ENCODE results near the gene MCM5.

DNA sequence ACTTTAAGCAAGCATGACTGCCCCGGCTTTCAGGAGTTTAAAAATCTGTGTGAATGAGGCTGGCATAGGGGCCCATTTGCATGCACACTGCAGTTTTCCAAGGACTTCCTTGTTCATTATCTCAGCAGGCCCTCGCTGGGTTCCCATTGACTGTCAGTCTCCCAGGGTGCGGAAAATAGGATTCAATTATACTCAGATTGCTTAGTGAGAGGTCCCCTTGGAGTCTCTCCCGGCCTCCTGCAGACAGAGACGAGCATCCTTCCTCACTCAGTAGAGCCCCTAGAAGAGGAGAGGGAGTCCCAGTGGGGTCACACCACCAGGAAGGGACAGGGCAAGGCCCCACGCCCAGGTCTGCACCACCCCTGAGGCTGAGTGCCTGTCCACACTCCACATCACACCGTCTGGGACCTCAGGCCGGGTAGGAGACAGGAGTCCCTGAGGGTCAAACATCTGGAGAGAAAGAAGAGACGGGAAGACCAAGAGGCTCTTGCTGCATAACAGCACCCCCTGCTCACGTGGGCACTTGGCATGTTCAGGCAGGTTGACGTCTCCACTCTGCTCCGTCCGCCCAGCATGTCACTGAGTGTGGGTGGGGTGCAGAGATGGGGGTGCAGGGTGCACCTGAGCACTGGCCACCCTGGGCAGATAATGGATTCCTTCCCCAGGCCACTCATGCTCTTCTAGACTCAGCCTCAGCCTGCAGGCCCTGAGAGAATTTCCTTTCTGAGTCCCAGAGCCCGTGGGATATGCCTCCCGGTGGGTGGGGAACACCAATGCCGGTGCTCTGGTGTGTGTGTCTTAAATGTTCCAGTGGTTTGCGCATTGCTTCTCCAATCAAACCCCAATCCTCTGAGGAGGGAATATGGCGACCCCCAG lies 58.8 kb downstream of the MCM5 start:
- TF ChIP-seq POLR2A (IDR thresholded peaks at IDR 0.05) (no peak), POLR2AphosphoS5 (IDR thresholded peaks at IDR 0.05) (no peak), EP300 (IDR thresholded peaks at IDR 0.05; ENCODE audit: low read depth) (no peak)
- TF ChIP-seq, protein P1, sequence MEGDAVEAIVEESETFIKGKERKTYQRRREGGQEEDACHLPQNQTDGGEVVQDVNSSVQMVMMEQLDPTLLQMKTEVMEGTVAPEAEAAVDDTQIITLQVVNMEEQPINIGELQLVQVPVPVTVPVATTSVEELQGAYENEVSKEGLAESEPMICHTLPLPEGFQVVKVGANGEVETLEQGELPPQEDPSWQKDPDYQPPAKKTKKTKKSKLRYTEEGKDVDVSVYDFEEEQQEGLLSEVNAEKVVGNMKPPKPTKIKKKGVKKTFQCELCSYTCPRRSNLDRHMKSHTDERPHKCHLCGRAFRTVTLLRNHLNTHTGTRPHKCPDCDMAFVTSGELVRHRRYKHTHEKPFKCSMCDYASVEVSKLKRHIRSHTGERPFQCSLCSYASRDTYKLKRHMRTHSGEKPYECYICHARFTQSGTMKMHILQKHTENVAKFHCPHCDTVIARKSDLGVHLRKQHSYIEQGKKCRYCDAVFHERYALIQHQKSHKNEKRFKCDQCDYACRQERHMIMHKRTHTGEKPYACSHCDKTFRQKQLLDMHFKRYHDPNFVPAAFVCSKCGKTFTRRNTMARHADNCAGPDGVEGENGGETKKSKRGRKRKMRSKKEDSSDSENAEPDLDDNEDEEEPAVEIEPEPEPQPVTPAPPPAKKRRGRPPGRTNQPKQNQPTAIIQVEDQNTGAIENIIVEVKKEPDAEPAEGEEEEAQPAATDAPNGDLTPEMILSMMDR (IDR thresholded peaks at IDR 0.05), result no peak

Data from transverse colon (tissue), 4 donors.